H4 (cell line): ENCODE measurements around the gene ARFIP2. TPM values are rescaled to one million over a fixed set of nuclear protein-coding genes. Genes with fewer than 3 reads are reported as not detected.
A peak's percentile ranks its signal among the peaks of the same experiment; 100 is the strongest.
"Not testable (repeated sequence)": the region's sequence is repeated elsewhere in the genome, so short reads cannot be mapped to it uniquely, and the experiment has no call there.

Source experiments
- DNase-seq: peaks from one replicate; pipeline ENCODE4 v3.0.0-alpha.2; 2015; ENCODE audit warnings: low spot score
- total RNA-seq: library from RNA; depleted of rRNA; stranded (reverse); fragments of >200 nt; shearing (Covaris generic); gene quantifications from 2 replicates; pipeline ENCODE4 v1.2.3, GENCODE V29; 2014; rRNA removed

ARFIP2 gene
- 83.1 and 92.4 TPM in 2 replicates for total RNA-seq

GRCh38 chr11:6481012-6481923 lies at the start of gene ARFIP2, which contains the start of gene TIMM10B:
ARFIP2 (minus strand) TSS chr11:6481331; CDS start chr11:6480421, 910 bp downstream.
TIMM10B (plus strand) TSS chr11:6481501; CDS start chr11:6481517, 16 bp downstream.
- DNase-seq: peak; percentile 100

GRCh38 chr11:6530848-6531247 lies 49.7 kb upstream of the ARFIP2 start:
- no peak for DNase-seq

- no peak for DNase-seq
Observed at GRCh38 chr11:6529266-6529665, 48.1 kb upstream of the ARFIP2 start.

- no peak for DNase-seq
Observed at GRCh38 chr11:6526411-6527135, 45.4 kb upstream of the ARFIP2 start.

- no peak for DNase-seq
Observed at GRCh38 chr11:6523253-6523652, 42.1 kb upstream of the ARFIP2 start.

GRCh38 chr11:6521946-6522345 lies 40.8 kb upstream of the ARFIP2 start:
- DNase-seq: not testable (repeated sequence)

- no peak for DNase-seq
Observed at GRCh38 chr11:6520265-6520664, 39.1 kb upstream of the ARFIP2 start.

DNA sequence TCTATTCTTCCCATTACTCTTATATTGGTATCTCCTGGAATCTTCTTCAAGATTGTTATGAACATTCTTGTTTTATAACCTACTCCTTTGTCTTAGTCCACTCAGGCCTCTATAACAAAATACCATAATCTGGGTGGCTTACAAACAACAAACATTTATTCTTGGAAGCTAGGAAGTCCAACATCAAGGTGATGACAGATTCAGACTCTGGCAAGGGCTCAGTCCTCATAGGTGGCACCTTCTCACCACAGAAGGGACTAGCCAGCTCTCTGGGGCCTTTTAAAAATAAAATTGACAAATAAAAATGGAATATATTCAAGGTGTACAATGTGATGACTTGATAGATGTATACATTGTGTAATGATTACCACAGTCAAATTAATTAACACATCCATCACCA lies 35.7 kb upstream of the ARFIP2 start:
- no peak for DNase-seq

- DNase-seq: peak; percentile 51
Observed at GRCh38 chr11:6505577-6506240, 24.6 kb upstream of the ARFIP2 start.

DNA sequence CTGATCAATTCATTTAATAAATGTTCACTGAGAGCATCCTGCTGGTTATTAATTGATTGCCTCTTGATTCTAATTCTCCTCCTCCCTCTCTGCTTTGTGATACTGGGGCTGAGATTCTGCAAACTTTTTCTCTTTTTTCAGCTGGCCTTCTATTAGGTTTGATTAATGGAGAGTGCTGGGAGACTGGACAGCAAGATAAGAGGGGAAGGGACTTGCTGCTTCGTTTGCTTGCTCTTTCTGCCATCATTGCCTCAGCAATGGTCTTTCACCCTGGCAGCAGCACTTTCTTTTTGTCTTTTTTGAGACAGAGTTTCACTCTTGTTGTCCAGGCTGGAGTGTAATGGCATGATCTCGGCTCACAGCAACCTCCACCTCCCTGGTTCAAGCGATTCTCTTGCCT lies 23.0 kb upstream of the ARFIP2 start:
- no peak for DNase-seq

DNA sequence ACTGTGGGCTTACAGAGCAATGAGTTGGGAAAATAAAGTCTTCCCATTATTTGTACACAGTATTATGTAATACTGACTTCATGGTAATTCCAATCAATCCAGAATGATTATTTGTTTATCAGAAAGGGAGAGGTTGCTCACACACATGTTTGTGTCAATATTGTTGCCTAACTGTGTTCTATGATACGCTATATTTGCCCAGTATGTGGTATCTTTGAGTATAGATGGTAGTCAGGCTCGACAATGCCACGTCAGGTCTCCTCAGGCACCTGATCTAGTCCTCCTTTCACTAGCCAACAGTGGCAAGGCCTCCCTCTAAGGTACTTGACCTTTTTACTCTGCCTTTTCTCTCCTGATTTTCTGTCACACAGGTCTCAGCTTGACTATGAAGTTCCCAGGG lies 21.3 kb upstream of the ARFIP2 start:
- no peak for DNase-seq

DNA sequence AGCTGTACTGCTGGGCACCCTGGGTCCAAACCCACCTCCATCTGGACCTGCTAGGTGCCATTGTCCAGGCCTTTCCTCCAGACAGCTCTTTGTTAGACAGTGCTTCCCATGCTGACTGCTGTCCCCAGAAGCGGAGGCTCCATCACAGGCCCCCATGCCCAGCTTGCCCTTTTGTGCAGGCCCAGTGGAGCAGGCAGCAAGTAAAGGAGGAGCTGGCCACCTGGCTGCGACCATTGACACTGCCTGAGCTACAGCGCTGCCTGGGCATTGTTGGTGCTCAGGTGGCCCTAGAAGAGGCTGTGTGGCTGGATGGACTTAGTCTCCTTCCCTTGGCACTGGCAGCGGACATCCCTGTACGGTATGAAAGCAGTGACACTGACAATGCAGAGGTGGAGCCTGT lies 17.4 kb upstream of the ARFIP2 start:
- no peak for DNase-seq

DNA sequence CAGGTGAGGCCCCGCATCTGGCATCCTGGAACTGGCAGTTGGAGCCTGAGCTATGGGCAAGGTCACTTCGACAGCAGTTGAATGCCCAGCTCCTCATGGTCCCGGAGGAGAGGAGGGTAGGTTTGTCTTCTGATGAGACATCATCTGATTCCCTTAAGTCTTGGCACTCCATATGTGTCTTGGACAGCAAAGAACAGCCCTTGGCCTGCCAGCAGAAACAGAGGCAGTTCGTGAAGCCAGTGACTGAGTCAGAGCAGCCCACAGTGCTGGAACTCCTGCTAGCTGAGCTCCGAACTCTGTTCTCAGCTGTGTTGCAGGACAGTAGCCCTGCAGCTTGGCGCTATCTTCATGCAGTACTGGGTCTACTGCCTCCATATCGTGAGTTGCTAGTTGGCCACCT lies 17.0 kb upstream of the ARFIP2 start:
- no peak for DNase-seq

DNA sequence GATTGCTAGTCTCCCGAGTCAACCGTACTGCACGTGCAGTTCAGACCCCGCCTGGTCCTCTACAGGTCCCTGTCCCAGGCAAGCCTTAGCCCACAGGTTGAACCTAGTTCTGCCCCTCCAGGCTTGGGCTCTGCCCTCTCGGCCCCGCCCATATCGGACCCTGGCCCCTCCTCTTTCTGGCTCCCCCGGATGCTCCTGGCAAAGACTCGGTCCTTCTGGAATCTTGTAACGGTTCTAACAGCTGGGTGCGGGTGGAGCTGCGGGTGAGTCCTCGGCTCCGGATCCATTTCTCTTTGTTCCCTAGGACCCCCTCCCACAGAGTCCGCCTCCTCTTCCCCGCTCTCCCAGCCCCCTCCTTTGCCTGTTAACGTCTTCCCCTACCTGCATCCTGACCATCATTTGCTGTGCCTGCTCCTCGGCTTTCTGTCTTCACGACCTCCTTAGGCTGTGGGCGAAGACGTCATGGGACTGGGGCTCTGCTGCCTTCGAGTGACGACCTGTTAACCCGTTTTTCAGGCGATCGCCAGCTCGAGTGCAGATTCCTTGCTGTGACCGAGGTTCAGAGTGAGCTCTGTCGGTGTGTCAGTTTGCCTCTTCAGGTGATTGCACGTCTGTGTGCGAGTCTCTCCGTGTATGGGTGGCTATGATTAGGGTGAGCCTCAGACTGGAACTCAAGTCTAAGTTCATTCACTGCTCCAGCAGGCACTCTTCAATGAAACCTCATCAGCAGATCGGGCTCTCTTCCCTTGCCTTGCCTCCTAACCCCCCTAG lies 16.1 kb upstream of the ARFIP2 start, which contains the start of gene DNHD1:
Gene DNHD1 (plus strand): TSS at position 212 of the 771 bp plus-strand sequence. CDS start 936 bp downstream, outside the sequence.
- no peak for DNase-seq

- DNase-seq: no peak
Observed at GRCh38 chr11:6489306-6489705, 8.2 kb upstream of the ARFIP2 start.

DNA sequence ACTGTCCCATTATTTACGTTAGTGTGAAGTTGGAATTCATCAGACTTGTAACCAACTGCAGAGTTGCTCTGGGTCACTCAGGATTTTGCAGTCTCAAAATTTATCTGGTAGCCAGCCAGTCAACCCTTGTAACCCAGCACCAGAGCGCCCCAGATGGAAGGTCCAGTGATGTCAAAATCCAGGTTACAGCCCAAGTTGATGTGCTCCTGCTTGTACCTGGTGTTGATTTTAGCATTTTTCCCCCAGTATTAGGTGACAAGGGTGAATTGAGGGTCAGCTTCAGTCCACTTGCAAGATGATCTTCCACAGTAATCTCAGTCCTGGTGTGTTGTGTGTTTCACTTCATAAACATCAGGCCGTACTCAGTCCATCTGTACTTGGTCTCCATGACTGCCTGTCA lies 7.7 kb upstream of the ARFIP2 start:
- no peak for DNase-seq

- DNase-seq: no peak
Observed at GRCh38 chr11:6488342-6488741, 7.2 kb upstream of the ARFIP2 start.

DNA sequence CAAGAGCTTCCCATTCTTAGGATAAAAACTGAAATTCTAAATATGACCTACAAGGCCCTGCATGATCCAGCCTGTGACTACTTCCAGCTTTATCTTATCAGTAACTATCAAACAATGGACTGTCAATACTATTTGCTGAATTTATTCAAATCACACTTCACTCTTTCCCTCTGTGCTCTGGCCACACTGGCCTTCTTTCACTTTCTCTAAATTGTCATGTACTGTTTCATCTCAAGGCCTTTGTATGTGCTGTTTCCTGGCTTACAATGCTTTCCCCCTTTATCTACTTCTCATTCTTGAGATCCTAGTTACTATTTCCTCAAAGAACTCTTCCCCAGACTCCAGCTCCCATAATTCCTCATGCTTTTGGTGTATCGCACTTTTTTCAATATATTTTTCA lies 5.8 kb upstream of the ARFIP2 start:
- no peak for DNase-seq

GRCh38 chr11:6486256-6486655 lies 5.1 kb upstream of the ARFIP2 start:
- no peak for DNase-seq

DNA sequence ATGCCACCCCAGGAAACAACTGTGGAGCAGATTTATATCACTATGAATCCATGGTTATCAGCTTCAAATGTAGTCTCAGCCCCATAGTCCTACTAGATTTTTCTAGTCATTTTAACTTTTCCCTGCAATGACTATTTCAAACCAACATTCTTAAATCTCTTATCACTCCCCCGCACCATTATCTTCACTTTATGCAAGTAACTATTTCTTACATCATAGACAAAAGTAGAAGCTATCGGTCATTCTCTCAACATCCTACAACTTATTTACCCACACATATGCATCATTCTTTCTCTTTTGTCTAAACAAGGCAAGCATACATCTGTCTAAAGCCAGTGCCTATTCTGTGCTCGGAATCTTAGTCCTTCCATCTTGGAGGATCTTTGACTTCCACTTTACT lies 4.5 kb upstream of the ARFIP2 start:
- DNase-seq: no peak

DNA sequence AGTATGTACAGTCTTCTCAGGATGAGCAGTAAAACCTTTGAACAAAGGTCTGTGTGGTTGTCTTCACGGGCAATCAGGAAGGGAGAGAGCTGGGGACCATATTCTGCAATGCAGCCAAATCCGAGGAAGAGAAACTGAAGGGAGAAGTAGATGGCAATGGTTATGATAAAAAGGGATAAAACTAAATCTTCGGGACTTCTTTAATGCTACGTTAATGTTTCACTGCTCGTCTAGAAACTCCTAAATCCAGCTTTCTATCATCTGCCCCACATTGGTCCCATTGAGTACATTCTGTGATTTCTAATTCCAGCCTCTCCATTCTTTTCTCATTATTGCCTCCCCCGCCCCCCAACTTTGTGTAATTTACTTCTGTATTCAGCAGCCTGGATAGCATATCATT lies 1.9 kb upstream of the ARFIP2 start:
- DNase-seq: no peak
